Measurements from ENCODE around the gene PSMD14. TPM values are rescaled to one million over a fixed set of nuclear protein-coding genes. Genes with fewer than 3 reads are reported as not detected.
"Not testable (repeated sequence)": the region's sequence is repeated elsewhere in the genome, so short reads cannot be mapped to it uniquely, and the experiment has no call there.

PSMD14 gene
- total RNA-seq, 1 experiment from 2014 or later: 93.7 TPM

DNA sequence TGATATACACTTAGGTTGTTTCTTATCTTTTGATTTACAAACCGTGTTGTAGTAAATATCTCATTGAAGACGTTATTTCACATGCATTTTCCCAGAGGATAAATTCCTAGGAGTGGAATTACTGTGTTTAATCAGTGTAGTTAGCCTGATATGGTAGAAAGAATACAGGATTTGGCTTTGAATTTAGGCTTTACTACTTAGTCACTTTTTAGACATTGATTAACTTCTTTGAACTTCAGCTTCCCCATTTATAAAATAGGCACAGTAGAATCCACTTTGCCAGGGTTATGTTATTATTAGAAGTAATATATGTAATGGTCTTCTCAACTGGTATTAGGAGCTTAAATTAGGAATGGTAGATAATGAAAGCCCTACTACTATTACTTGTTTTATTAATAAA, 27.4 kb downstream of the PSMD14 start:
- intact Hi-C loops (cut with micrococcal nuclease; ENCODE audit: unreplicated experiment) (no loop called here), in situ Hi-C loops (cut with HindIII; ENCODE audit: low pct_unique_long_range_greater_than_20kb, low sequenced_read_pairs) (no loop called here)
- no peak for ATAC-seq
- H3K9me3 ChIP-seq (ENCODE audit: control insufficient read depth, insufficient read depth, low read depth, low read length): no peaks in the 10 kb centered on the region
- no peak for DNase-seq (ENCODE audit: low read depth, low spot score)
- ChIA-PET POLR2A (no interaction called here), CTCF (no interaction called here)
- no peak for TF ChIP-seq TCF7L2 (IDR thresholded peaks at IDR 0.05; ENCODE audit: low read depth, low read length)
- TF ChIP-seq, protein P1, sequence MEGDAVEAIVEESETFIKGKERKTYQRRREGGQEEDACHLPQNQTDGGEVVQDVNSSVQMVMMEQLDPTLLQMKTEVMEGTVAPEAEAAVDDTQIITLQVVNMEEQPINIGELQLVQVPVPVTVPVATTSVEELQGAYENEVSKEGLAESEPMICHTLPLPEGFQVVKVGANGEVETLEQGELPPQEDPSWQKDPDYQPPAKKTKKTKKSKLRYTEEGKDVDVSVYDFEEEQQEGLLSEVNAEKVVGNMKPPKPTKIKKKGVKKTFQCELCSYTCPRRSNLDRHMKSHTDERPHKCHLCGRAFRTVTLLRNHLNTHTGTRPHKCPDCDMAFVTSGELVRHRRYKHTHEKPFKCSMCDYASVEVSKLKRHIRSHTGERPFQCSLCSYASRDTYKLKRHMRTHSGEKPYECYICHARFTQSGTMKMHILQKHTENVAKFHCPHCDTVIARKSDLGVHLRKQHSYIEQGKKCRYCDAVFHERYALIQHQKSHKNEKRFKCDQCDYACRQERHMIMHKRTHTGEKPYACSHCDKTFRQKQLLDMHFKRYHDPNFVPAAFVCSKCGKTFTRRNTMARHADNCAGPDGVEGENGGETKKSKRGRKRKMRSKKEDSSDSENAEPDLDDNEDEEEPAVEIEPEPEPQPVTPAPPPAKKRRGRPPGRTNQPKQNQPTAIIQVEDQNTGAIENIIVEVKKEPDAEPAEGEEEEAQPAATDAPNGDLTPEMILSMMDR (IDR thresholded peaks at IDR 0.05): no peak
- TF ChIP-seq SIN3A (IDR thresholded peaks at IDR 0.05; ENCODE audit: borderline replicate concordance, insufficient read depth, low read depth, low read length): no peak
- no peak for TF ChIP-seq POLR2AphosphoS5 (IDR thresholded peaks at IDR 0.05; ENCODE audit: low read depth, low read length)
- TF ChIP-seq, protein P2, sequence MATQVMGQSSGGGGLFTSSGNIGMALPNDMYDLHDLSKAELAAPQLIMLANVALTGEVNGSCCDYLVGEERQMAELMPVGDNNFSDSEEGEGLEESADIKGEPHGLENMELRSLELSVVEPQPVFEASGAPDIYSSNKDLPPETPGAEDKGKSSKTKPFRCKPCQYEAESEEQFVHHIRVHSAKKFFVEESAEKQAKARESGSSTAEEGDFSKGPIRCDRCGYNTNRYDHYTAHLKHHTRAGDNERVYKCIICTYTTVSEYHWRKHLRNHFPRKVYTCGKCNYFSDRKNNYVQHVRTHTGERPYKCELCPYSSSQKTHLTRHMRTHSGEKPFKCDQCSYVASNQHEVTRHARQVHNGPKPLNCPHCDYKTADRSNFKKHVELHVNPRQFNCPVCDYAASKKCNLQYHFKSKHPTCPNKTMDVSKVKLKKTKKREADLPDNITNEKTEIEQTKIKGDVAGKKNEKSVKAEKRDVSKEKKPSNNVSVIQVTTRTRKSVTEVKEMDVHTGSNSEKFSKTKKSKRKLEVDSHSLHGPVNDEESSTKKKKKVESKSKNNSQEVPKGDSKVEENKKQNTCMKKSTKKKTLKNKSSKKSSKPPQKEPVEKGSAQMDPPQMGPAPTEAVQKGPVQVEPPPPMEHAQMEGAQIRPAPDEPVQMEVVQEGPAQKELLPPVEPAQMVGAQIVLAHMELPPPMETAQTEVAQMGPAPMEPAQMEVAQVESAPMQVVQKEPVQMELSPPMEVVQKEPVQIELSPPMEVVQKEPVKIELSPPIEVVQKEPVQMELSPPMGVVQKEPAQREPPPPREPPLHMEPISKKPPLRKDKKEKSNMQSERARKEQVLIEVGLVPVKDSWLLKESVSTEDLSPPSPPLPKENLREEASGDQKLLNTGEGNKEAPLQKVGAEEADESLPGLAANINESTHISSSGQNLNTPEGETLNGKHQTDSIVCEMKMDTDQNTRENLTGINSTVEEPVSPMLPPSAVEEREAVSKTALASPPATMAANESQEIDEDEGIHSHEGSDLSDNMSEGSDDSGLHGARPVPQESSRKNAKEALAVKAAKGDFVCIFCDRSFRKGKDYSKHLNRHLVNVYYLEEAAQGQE (IDR thresholded peaks at IDR 0.05; ENCODE audit: insufficient read depth in 1 of 2, low read depth in 2 of 2, low read length in 1 of 2): no peak
- no peaks in the 10 kb centered on the region for H3K27me3 ChIP-seq (ENCODE audit: control insufficient read depth, insufficient read depth, low read length)
- no peak overlapping the region for H3K27ac ChIP-seq (ENCODE audit: low read length)
- H3K4me3 ChIP-seq (ENCODE audit: low read depth in 2 of 2, low read length in 2 of 2): no peak overlapping the region
- no TSS peak for BruUV-seq (replicated peaks)
- H3K36me3 ChIP-seq (ENCODE audit: control insufficient read depth, insufficient read depth, low read length): no peaks in the 10 kb centered on the region; the same call in 1 of the 2 replicates
- no peaks in the 10 kb centered on the region for H3K4me1 ChIP-seq (ENCODE audit: control insufficient read depth, insufficient read depth, low read length)

DNA sequence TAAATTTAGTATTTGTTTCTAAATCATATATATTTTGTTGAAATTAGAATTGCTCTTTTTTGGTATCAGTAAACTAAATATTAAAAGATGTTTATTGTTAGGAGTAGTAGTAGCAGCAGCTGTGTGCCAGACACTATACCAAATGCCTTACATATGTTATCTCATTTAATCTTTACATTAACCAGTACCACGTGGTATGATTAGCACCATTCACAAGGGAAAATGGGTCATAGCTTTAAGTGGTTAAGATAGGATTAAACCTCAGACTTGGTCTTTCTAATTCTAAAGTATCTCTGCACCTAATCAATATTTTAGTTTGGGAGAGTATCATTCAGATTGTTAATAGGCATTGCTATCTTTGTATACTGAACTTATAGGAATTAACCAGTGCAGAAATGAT, 29.0 kb downstream of the PSMD14 start:
- intact Hi-C loops (cut with micrococcal nuclease; ENCODE audit: unreplicated experiment): no loop called here
- no TSS peak for BruUV-seq (replicated peaks)
- H3K4me1 ChIP-seq (ENCODE audit: control insufficient read depth, insufficient read depth, low read length): no peaks in the 10 kb centered on the region
- in situ Hi-C loops (cut with HindIII; ENCODE audit: low pct_unique_long_range_greater_than_20kb, low sequenced_read_pairs): no loop called here
- no peaks in the 10 kb centered on the region for H3K27me3 ChIP-seq (ENCODE audit: control insufficient read depth, insufficient read depth, low read length)
- no peaks in the 10 kb centered on the region; the same call in 1 of the 2 replicates for H3K36me3 ChIP-seq (ENCODE audit: control insufficient read depth, insufficient read depth, low read length)
- no peak overlapping the region for H3K27ac ChIP-seq (ENCODE audit: low read length)
- ChIA-PET CTCF (no interaction called here), POLR2A (no interaction called here)
- H3K4me3 ChIP-seq (ENCODE audit: low read depth in 2 of 2, low read length in 2 of 2): no peak overlapping the region
- ATAC-seq: no peak
- H3K9me3 ChIP-seq (ENCODE audit: control insufficient read depth, insufficient read depth, low read depth, low read length): no peaks in the 10 kb centered on the region
- TF ChIP-seq, protein P2 (IDR thresholded peaks at IDR 0.05; ENCODE audit: insufficient read depth in 1 of 2, low read depth in 2 of 2, low read length in 1 of 2): no peak
- TF ChIP-seq, protein P1 (IDR thresholded peaks at IDR 0.05): no peak
- TF ChIP-seq SIN3A (IDR thresholded peaks at IDR 0.05; ENCODE audit: borderline replicate concordance, insufficient read depth, low read depth, low read length) (no peak), POLR2AphosphoS5 (IDR thresholded peaks at IDR 0.05; ENCODE audit: low read depth, low read length) (no peak), TCF7L2 (IDR thresholded peaks at IDR 0.05; ENCODE audit: low read depth, low read length) (no peak)
- no peak for DNase-seq (ENCODE audit: low read depth, low spot score)

DNA sequence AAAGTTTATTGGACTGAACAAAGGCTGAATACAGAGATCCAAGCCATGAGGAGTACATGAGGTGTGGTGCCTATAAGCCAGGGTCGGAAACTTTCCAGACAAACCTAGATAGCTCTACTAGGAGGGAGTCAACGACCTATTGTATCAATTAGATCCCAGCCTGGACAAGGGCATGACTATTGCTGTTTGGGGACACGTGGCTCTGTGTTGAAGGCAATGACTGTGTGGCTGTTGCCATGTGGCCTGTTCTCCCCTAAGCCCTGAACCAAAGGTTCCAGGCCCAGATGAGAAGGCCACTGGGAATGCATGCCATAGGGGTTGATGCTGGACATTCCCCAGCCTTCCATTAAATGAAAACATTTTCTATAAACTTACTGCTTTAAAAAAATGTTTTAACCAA, 31.3 kb downstream of the PSMD14 start:
- H3K4me1 ChIP-seq (ENCODE audit: control insufficient read depth, insufficient read depth, low read length); POLR2A ChIA-PET; intact Hi-C loops (cut with micrococcal nuclease; ENCODE audit: unreplicated experiment); in situ Hi-C loops (cut with HindIII; ENCODE audit: low pct_unique_long_range_greater_than_20kb, low sequenced_read_pairs); H3K36me3 ChIP-seq (ENCODE audit: control insufficient read depth, insufficient read depth, low read length); CTCF ChIA-PET; H3K27ac ChIP-seq (ENCODE audit: low read length); ATAC-seq; H3K27me3 ChIP-seq (ENCODE audit: control insufficient read depth, insufficient read depth, low read length); H3K4me3 ChIP-seq (ENCODE audit: low read depth in 2 of 2, low read length in 2 of 2); DNase-seq (ENCODE audit: low read depth, low spot score); H3K9me3 ChIP-seq (ENCODE audit: control insufficient read depth, insufficient read depth, low read depth, low read length): not testable (repeated sequence)
- BruUV-seq (replicated peaks): TSS peak; percentile 100

DNA sequence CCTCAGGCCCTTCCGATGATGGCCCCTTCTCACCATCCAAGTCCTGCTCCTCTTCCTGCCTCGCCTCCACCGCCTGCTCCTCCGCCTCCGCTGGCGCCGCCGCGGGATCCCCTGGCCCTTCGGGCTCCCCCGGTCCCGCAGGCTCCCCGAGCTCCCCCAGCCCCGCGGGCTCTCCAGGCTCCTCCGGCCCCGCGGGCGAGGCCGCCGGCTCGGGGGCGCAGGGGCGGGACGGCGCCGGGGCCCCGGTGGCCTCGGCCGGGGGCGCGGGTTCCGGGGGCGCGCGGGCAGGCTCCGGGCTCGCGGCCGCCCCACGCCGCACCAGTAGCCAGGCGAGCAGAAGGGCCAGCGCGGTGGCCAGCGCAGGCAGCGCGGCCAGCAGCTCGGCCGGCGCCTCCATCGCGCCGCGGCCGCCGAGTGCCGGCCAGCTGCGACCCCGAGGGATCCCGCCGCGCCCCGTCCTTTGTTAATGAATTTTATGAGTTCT, 32.7 kb downstream of the PSMD14 start:
- in situ Hi-C loops (cut with HindIII; ENCODE audit: low pct_unique_long_range_greater_than_20kb, low sequenced_read_pairs); CTCF ChIA-PET; H3K9me3 ChIP-seq (ENCODE audit: control insufficient read depth, insufficient read depth, low read depth, low read length); H3K36me3 ChIP-seq (ENCODE audit: control insufficient read depth, insufficient read depth, low read length); BruUV-seq (replicated peaks); POLR2A ChIA-PET; H3K27ac ChIP-seq (ENCODE audit: low read length); DNase-seq (ENCODE audit: low read depth, low spot score); intact Hi-C loops (cut with micrococcal nuclease; ENCODE audit: unreplicated experiment); H3K4me3 ChIP-seq (ENCODE audit: low read depth in 2 of 2, low read length in 2 of 2); H3K27me3 ChIP-seq (ENCODE audit: control insufficient read depth, insufficient read depth, low read length); H3K4me1 ChIP-seq (ENCODE audit: control insufficient read depth, insufficient read depth, low read length): not testable (repeated sequence)
- ATAC-seq: peak; percentile 53; the same call in 1 of the 2 replicates

Measured in Panc1 (cell line).